ENCODE results near the gene SNRNP48. TPM values are rescaled to one million over a fixed set of nuclear protein-coding genes. Genes with fewer than 3 reads are reported as not detected.

SNRNP48 gene
- total RNA-seq, 1 donor, result 16.4 TPM

DNA sequence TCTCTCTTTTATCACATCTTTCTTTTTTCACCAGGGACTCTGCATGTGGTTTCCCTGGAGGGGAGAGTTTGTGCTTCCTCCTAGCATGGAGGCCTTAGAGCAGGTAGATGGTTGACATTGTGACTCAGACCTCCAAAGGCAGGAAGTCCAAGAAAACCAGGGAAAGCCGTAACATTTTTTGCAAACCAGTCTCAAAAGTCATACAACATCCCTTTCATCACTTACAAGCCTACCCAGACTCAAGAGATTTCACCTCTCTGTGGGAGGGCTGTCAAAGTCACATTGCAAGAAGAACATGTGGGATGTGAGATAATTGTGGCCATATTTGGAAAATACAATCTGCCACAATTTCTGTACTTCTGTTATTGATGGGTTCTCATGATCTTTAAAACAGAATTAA lies 46.2 kb downstream of the SNRNP48 start:
- H3K4me3 ChIP-seq (ENCODE audit: low read depth, low read length), result no peak overlapping the region
- DNase-seq (ENCODE audit: low read depth), result no peak
- TF ChIP-seq CTCF (IDR thresholded peaks at IDR 0.05; ENCODE audit: insufficient read depth, low read depth, low read length), result no peak

DNA sequence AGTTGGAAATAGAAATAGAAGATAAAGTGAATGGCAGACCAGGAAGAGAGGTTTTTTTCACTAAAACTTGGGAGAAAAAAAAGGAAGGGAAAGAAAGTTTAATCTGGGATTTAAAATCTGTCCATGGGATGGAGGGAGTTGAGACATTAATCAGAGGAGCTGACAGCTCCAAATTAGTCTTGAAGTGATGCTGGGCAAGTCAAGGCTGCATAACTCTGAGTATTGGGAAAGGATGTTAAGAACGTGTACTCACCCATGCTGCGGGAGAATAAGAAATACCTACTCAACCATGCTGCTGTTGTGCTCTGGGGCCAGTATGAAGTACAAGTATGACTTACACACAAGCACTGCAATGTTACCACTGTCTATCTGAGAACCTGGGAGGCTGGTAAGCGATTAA lies 47.5 kb downstream of the SNRNP48 start:
- TF ChIP-seq CTCF (IDR thresholded peaks at IDR 0.05; ENCODE audit: insufficient read depth, low read depth, low read length), result no peak
- no peak overlapping the region for H3K4me3 ChIP-seq (ENCODE audit: low read depth, low read length)
- DNase-seq (ENCODE audit: low read depth), result no peak

- no peak for DNase-seq (ENCODE audit: low read depth)
- TF ChIP-seq CTCF (IDR thresholded peaks at IDR 0.05; ENCODE audit: insufficient read depth, low read depth, low read length), result no peak
- no peak overlapping the region for H3K4me3 ChIP-seq (ENCODE audit: low read depth, low read length)
These were observed 49.4 kb downstream of the SNRNP48 start for GRCh38 chr6:7639427-7639826.

DNA sequence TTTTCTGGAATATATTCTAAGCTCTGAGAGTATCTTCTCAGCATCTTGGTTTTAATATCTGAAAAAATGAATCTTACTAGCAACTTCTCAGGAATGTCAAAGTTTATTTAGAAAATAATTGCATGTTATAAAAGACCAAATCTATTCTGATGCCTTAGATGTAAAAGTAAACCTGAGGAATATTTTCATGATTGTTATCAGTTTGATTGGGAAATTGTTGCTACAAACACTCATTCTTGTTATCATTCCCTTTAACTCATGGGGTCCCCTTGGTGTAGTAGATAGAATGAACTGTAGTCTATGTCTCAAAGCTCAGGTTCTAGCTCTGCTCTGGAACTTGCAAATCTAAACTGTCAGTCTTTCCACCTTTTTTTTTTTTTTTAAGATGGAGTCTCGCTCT lies 50.0 kb downstream of the SNRNP48 start:
- no peak for DNase-seq (ENCODE audit: low read depth)
- no peak for TF ChIP-seq CTCF (IDR thresholded peaks at IDR 0.05; ENCODE audit: insufficient read depth, low read depth, low read length)
- H3K4me3 ChIP-seq (ENCODE audit: low read depth, low read length), result no peak overlapping the region

- TF ChIP-seq CTCF (IDR thresholded peaks at IDR 0.05; ENCODE audit: insufficient read depth, low read depth, low read length), result peak; percentile 7
- H3K4me3 ChIP-seq (ENCODE audit: low read depth, low read length), result no peak overlapping the region
- peak; percentile 85 for DNase-seq (ENCODE audit: low read depth)
These were observed 50.9 kb downstream of the SNRNP48 start for GRCh38 chr6:7640607-7641577.

DNA sequence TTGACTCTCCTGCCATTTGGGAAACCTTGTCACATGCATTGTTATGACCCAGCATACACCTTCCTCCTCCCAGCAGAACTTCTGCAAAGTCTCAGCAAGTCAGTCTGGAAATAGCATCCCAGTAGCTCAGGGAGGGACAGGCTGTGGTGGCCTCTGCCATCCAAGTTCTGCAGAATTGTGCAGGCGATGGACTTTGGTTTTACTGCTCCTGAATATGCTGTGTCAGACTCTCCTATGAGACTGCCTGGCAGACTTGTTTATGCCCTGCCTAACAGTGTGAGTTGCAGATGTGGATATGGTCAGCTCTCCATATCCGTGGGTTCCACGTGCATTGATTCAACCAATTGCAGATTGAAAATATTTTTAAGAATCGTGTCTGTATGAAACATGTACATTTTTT lies 52.8 kb downstream of the SNRNP48 start:
- H3K4me3 ChIP-seq (ENCODE audit: low read depth, low read length), result no peak overlapping the region
- DNase-seq (ENCODE audit: low read depth), result no peak
- no peak for TF ChIP-seq CTCF (IDR thresholded peaks at IDR 0.05; ENCODE audit: insufficient read depth, low read depth, low read length)

Data from fibroblast of villous mesenchyme (primary cell).